GM18505 (cell line): ENCODE measurements around the gene SSX4B.
"Not testable (repeated sequence)": the region's sequence is repeated elsewhere in the genome, so short reads cannot be mapped to it uniquely, and the experiment has no call there.

Source experiments
- ATAC-seq: cut with Tn5 transposase; IDR thresholded peaks from one replicate; pipeline ENCODE4 v1.9.1; 2021; ENCODE audit not compliant: unreplicated experiment
- POLR2A ChIP-seq: IDR thresholded peaks from 4 replicates; pipeline ENCODE4 v1.6.1; 2011; ENCODE audit warnings: borderline replicate concordance; ENCODE audit not compliant: insufficient read depth, insufficient read length; ENCODE audit errors: extremely low read depth

Gene SSX4B

GRCh38 chrX:48357681-48358080, 54.1 kb downstream of the SSX4B start:
- no peak for TF ChIP-seq POLR2A
- no peak for ATAC-seq

GRCh38 chrX:48356315-48357094, 55.3 kb downstream of the SSX4B start, which contains the start of gene SSX3:
Gene SSX3 (minus strand): TSS chrX:48356703. CDS start chrX:48355249, 1,454 bp downstream.
- not testable (repeated sequence) for ATAC-seq
